HFF-Myc (cell line): ENCODE measurements around the gene KHDC3L.
A peak's percentile ranks its signal among the peaks of the same experiment; 100 is the strongest.
"Not testable (repeated sequence)": the region's sequence is repeated elsewhere in the genome, so short reads cannot be mapped to it uniquely, and the experiment has no call there.

Source experiments
- DNase-seq: peaks from one replicate; pipeline ENCODE4 v3.0.0-alpha.2; 2011; ENCODE audit warnings: low read depth; ENCODE audit errors: extremely low read depth
- H3K4me3 ChIP-seq: replicated peaks from 2 replicates; pipeline ENCODE4 v1.5.1; 2011; ENCODE audit warnings: low read depth, mild to moderate bottlenecking, control low read depth, low read length
- TF ChIP-seq, protein P1 (sequence below): IDR thresholded peaks from 2 replicates; pipeline ENCODE4 v1.5.1; 2012; ENCODE audit warnings: mild to moderate bottlenecking, low read depth, low read length, control low read depth; ENCODE audit errors: missing control alignments

The KHDC3L gene

DNA sequence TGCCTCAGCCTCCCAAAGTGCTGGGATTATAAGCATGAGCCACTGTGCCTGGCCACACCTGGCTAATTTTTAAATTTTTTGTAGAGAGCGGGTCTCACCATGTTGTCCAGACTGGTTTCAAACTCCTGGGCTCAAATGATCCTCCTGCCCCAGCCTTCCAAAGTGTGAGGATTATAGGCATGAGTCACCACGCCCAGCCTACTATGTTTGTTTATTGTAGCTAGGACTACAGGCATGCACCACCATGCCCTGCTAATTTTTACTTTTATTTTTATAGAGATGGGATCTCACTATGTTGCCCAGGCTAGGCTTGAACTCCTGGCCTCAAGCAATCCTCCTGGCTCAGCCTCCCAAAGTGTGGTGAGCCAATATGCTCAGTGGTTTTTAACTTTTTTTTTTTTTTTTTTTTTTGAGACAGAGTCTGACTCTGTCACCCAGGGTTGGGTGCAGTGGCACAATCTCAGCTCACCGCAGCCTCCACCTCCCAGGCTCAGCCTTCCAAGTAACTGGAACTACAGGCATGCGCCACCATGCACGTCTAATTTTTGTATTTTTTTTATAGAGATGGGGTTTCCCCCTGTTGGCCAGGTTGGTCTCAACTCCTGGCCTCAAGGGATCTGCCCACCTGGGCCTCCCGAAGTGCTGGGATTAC is 20.1 kb downstream of the KHDC3L start:
- TF ChIP-seq, protein P1, sequence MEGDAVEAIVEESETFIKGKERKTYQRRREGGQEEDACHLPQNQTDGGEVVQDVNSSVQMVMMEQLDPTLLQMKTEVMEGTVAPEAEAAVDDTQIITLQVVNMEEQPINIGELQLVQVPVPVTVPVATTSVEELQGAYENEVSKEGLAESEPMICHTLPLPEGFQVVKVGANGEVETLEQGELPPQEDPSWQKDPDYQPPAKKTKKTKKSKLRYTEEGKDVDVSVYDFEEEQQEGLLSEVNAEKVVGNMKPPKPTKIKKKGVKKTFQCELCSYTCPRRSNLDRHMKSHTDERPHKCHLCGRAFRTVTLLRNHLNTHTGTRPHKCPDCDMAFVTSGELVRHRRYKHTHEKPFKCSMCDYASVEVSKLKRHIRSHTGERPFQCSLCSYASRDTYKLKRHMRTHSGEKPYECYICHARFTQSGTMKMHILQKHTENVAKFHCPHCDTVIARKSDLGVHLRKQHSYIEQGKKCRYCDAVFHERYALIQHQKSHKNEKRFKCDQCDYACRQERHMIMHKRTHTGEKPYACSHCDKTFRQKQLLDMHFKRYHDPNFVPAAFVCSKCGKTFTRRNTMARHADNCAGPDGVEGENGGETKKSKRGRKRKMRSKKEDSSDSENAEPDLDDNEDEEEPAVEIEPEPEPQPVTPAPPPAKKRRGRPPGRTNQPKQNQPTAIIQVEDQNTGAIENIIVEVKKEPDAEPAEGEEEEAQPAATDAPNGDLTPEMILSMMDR, result no peak
- DNase-seq, result no peak

DNA sequence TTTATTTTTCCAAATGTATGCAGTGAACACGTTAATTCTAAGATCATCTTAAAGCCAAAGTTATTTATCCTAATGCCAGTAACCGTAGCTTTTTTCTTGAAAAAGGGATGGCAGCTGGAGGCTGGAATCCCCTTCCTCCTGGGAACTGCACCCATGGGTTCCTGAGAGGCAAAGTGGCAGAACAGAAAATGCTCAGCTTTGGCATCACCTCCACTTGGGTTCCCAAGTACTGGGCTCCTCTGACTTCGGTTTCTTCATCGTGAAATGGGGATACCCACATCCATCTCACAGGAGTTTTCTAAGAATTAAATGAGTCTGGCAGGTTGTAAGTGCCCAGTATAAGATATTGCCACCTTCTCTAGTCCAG is 26.0 kb downstream of the KHDC3L start:
- DNase-seq, result no peak
- TF ChIP-seq, protein P1, result no peak
- peak overlapping the region; percentile 50 for H3K4me3 ChIP-seq

More for the DNA sequence above, 20.1 kb downstream of the KHDC3L start:
- no peak overlapping the region for H3K4me3 ChIP-seq

DNA sequence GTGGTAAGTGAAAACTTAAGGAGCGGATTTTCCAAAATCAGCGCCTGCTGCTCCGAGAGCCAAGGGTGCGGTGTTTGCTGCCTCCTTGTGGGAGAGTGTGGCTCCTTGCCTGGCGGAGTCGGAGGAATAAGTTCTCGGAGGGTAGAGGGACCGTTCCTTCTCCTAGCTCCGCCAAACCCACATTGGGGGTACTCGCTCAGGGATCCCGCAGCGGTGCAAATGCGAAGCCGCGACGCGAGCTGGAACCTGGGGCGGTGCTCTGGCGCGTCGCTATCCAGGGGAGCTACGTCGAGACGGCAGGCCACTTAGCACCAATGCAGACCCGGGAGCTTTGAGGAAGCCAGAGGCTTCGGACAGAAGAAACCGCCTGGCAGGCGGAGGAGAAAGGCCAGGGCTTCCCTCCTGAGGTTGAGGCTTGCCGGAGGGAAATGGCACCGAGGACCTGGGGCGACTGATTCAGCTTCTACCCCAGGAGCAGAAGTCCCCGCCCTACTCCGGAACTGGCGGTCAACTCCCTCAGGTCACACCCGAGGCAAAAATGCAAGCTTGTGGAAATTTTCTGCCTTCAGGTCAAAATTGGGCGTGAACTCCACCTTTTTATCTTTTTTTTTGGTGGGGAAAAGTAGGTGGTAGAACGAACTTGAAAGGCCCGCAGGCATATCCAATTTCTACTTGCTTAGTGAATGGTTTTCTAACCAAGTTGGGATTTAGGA is 26.5 kb downstream of the KHDC3L start:
- peak; percentile 30 for DNase-seq
- peak overlapping the region; percentile 50 for H3K4me3 ChIP-seq
- TF ChIP-seq, protein P1, result peak; percentile 83

DNA sequence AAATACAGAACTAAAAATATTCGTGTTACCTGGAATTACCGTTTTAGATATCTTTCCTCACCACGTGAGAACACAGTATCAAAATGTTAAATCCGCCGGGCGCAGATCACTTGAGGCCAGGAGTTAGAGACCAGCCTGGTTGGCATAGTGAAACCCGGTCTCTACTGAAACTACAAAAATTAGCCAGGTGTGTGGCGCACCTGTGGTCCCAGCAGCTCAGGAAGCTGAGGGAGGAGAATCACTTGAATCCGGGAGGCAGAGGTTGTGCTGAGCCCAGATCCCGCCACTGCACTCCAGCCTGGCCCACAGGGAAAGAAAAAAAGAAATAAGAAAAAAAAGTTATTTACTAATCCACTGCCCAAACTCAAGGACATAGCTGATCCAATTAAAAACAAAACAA is 27.4 kb downstream of the KHDC3L start:
- TF ChIP-seq, protein P1, result no peak

DNA sequence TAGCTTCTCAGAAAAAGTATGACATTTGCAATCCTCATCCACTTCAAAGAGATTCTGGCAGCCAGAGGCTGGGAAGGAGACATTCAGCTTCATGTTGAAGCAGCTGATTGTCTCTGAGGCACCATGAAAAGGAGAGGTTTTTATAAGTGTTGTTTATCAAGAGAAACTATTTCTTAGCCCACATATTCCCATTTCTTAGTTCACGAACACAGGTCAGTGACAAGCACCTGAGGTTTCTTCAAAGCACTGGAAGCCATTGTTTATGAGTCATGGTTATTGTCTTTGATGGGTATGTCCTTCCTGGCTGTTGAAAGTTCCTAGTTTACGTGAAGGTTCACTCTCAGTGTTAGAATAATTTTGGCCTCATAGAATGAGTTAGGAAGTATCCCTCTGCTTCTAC is 29.2 kb downstream of the KHDC3L start:
- no peak overlapping the region for H3K4me3 ChIP-seq
- DNase-seq, result no peak
- TF ChIP-seq, protein P1, result no peak

More for the DNA sequence above, 27.4 kb downstream of the KHDC3L start:
- no peak overlapping the region for H3K4me3 ChIP-seq
- no peak for DNase-seq

DNA sequence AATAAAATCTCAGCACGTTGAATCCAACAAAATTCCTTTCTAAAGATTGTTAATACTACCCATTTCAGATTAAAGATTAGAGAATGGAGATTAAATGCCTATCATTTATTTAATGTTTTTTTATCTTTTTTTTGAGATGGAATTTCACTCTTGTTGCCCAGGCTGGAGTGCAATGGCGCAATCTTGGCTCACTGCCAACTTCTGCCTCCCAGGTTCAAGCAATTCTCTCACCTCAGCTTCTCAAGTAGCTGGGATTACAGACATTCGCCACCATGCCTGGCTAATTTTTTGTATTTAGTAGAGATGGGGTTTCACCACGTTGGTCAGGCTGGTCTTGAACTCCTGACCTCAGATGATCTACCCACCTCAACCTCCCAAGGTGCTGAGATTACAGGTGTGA is 29.7 kb downstream of the KHDC3L start:
- DNase-seq, H3K4me3 ChIP-seq: not testable (repeated sequence)

DNA sequence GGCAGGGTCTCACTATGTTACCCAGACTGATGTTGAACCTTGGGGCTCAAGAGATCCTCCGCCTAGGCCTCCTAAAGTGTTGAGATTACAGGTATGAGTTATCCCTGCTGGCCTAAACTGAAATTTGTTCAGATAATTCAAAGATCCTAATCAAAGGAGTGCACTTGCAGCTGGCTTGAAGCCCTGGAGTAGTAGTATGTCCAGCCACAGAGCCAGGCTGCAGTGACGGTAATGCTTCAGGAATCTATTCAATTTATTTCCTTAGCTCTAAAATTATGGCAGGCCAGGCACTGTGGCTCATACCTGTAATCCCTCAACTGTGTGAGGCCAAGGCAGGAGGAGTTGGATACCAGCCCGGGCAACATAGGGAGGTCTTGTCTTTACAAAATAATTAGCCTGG is 30.8 kb downstream of the KHDC3L start:
- no peak for DNase-seq
- TF ChIP-seq, protein P1, result no peak
- no peak overlapping the region for H3K4me3 ChIP-seq
